SKM-1 treated with dmso at 0.1 percent for 144 hours (cell line): ENCODE results near the gene ABCC1.
"Not testable (repeated sequence)": the region's sequence is repeated elsewhere in the genome, so short reads cannot be mapped to it uniquely, and the experiment has no call there.

ENCODE experiments used
- DNase-seq: peaks from one replicate; lab custom pipeline; 2025; ENCODE audit not compliant: unreplicated experiment; lab: John Stamatoyannopoulos, UW

ABCC1 gene

GRCh38 chr16:15949210-15950160 is at the start of gene ABCC1:
Gene ABCC1 (plus strand): TSS chr16:15949616. CDS start chr16:15949752, 136 bp downstream.
- DNase-seq, result no peak

- DNase-seq, result no peak
These were observed 49.1 kb upstream of the ABCC1 start for GRCh38 chr16:15900357-15900756.

GRCh38 chr16:15900901-15901500 is 48.4 kb upstream of the ABCC1 start:
- no peak for DNase-seq

- no peak for DNase-seq
These were observed 45.5 kb upstream of the ABCC1 start for GRCh38 chr16:15903960-15904359.

GRCh38 chr16:15906439-15906838 is 43.0 kb upstream of the ABCC1 start:
- DNase-seq, result no peak

GRCh38 chr16:15907863-15908478 is 41.4 kb upstream of the ABCC1 start:
- DNase-seq, result no peak

GRCh38 chr16:15911198-15911597 is 38.2 kb upstream of the ABCC1 start:
- no peak for DNase-seq

GRCh38 chr16:15913046-15913698 is 36.2 kb upstream of the ABCC1 start:
- DNase-seq, result no peak

- DNase-seq, result no peak
These were observed 33.8 kb upstream of the ABCC1 start for GRCh38 chr16:15915555-15916081.

- no peak for DNase-seq
These were observed 33.1 kb upstream of the ABCC1 start for GRCh38 chr16:15916323-15916722.

- DNase-seq, result not testable (repeated sequence)
These were observed 31.1 kb upstream of the ABCC1 start for GRCh38 chr16:15918314-15918713.

- DNase-seq, result no peak
These were observed 30.1 kb upstream of the ABCC1 start for GRCh38 chr16:15919331-15919730.

GRCh38 chr16:15924996-15925395 is 24.4 kb upstream of the ABCC1 start:
- DNase-seq, result no peak

GRCh38 chr16:15925631-15926030 is 23.8 kb upstream of the ABCC1 start:
- DNase-seq, result no peak

- no peak for DNase-seq
These were observed 20.9 kb upstream of the ABCC1 start for GRCh38 chr16:15928261-15929104.

GRCh38 chr16:15932939-15933338 is 16.5 kb upstream of the ABCC1 start:
- DNase-seq, result no peak

GRCh38 chr16:15933781-15934180 is 15.6 kb upstream of the ABCC1 start:
- no peak for DNase-seq

- DNase-seq, result no peak
These were observed 14.4 kb upstream of the ABCC1 start for GRCh38 chr16:15934991-15935390.

- DNase-seq, result not testable (repeated sequence)
These were observed 12.6 kb upstream of the ABCC1 start for GRCh38 chr16:15936809-15937208.
